CD4-positive, alpha-beta T cell treated with Interferon gamma for 1 hour (primary cell): Measurements from ENCODE around the gene CFAP299.

Experiments used
- DNase-seq: peaks from one replicate; pipeline ENCODE4 v3.0.0-alpha.2; 2020

CFAP299 gene

DNA sequence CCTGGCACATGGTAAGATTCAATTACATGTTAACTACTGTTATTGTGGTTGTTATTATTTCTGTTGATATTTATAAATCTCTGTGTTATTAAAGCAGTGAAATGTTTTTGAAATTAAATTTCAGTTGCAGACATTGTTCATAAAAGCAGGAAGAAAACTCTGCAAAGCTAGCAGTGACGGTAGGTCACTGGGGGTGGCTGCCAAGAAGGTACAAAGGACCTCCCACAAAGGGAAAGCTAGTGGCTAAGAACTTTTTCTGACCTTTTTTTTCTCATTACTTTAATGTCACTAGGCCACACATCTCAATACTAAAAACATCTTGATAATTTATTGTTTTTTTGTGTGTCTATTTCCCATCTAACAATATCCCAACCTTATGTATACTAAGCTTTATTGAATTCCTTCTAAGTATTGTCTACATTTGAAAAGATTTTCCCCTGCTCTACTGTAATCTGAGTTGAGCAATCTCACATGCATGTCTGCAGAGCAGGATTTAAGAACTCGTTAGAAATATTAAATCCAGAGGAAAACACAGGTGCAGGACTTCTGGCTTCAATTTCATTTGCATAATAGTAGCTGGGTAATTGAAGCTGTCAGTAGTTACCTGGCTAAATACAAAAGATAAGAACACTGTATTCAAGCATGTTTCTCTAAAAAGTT is 197.3 kb downstream of the CFAP299 start:
- DNase-seq, result no peak

GRCh38 chr4:80535551-80535950 is 200.0 kb downstream of the CFAP299 start:
- DNase-seq, result no peak

DNA sequence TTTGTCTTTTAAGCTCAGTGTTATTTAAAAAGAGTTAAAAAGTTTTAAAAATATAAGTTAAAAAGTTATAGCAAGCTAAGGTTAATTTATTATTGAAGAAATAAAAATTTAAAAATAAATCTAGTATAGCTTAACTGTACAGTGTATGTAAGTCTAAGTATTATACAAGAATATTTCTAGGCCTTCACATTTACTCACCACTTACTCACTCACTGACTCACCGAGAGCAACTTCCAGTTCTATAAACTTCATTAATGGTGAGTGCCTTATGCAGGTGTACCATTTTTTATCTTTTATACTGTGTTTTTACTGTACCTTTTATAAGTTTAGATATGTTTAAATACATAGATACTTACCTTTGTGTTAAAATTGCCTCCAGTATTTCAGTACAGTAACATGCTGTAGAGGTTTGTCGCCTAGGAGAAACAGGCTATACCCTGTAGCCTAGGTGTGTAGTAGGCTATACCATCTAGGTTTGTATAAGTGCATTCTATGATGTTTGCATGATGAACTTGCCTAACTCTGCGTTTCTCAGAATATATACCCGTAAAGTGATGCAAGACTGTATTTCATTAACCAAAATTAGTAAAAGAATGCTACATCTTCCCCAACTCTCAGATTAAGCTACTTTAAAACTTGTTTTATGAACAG is 202.9 kb downstream of the CFAP299 start:
- DNase-seq, result no peak

DNA sequence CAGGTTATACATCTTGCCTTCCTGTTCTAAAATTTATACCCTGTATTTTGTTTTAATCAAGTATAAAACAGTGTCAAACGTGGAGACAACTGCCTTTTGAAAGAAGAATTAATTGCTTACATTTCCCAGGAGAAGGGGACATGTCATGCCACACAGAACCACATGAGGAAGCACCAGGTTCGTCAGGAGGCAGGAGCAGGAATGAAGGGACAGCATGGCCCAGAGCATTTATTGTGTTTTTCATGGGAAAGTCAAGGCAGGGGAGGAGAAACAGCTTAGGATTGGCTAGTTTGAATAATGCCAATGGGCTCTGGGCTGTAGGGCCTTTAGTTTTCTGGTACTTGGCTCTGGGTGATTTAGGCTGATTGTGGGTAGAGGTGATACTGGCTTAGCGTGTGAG is 203.7 kb downstream of the CFAP299 start:
- no peak for DNase-seq

DNA sequence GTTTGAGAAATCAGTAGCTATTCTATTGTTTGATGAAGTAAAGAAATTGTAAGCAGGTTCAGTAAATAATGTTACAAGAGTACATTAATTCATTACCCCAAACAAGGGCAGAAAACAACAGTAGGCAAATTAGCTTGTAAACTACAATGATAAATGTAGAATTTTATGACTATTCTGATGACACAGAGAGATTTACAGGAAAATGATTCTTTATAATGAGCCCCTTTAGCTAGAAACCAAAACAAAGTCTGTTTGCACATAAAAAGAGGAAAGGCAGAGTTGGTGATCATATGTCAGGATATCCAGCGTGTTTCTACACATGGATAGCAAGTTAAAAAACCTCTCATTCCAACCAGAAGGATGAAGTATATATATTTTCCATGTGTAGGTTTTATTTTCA is 204.8 kb downstream of the CFAP299 start:
- DNase-seq, result no peak

- no peak for DNase-seq
These were observed 205.4 kb downstream of the CFAP299 start for GRCh38 chr4:80540785-80541469.

DNA sequence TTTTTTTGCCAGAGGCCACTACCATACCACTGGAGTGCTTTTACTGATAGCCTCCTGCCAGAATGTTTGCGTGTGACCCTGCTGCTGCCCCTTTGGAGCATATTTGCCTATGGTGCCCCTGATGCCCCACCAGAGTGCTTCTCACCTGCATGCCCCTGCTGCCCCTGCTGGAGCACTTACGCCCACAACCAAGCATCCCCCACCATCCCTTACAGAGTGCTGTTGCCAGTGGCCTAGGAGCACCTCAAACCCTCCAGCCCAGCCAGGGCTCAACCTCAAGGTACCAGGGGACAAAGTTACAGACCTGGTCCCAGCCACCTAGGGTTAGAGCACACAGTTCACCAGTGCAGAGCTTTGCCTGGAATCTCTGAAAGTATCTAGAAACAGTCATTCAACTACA is 207.2 kb downstream of the CFAP299 start:
- DNase-seq, result no peak

DNA sequence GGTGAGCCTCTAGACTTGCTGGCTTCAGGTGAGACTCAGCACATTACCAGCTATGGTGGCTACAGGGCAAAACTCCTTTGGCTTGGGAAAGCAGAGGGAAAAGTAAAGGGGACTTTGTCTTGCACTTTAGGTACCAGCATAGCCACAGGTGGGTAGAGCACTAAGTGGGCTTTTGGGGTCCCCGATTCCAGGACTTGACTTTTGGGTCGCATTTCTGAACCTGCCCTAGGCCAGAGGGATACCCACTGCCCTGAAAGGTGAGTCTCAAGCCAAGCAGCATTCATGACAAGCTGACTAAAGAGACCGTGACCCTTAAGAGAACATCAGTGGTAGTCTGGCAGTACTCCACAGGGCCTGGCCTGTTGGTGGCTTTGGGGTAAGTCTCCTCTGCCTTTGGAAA is 224.8 kb downstream of the CFAP299 start:
- DNase-seq, result no peak

GRCh38 chr4:80566203-80566872 is 230.8 kb downstream of the CFAP299 start:
- DNase-seq, result no peak

DNA sequence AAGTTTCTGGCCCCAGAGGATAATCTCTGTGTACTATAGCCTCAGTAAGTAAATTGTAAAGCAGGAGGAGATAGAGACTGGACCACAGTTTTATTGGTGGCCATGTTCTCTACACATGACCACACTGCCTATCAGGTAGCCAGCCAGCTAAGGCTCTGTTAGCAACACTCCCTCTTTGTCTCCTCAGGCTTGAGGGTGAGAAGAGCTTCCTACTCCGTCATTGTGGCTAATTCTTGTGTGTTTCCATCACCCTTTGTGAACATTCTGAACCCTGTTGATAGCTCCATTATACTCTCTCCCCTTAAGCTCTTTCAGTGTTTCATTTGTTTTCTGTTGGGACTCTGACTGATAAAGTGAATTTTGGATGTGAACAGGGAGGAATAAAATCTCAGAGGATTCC is 233.4 kb downstream of the CFAP299 start:
- no peak for DNase-seq

DNA sequence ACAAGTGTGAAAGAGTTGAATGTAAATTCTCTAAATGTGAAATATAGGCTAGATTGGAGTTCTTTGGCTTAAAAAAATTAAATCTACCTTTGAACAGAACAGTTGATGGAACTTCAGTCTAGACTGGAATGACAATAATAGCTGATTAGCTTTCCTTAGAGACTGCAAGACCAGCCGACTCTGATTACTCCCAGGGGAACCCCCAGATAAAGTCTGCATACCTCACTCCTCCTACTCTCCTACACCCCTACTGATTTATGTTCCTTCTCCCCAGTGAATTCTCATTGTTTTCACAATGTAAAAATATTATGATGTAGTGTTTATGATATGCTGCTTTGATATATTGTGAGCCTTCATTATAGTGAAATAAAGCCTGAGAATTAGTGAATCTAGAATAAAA is 241.3 kb downstream of the CFAP299 start:
- no peak for DNase-seq

DNA sequence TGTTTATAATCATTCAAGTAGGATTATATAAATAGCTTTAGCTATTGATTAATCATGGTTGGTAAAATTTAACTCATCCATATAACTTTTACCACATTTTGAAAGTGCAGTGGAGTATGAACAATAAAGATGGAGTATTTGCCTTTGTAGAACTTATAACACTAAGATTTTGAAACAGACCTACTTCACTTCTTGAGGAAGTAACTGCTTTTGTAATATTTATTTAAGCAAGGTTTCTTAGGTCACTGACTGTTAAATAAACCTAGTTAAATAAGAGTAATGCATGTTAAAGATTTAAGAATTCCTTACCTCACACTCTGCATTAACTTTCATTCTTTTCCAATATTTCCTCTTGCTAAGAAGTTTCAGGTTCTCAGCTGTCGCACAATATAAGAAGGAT is 242.5 kb downstream of the CFAP299 start:
- DNase-seq, result no peak

DNA sequence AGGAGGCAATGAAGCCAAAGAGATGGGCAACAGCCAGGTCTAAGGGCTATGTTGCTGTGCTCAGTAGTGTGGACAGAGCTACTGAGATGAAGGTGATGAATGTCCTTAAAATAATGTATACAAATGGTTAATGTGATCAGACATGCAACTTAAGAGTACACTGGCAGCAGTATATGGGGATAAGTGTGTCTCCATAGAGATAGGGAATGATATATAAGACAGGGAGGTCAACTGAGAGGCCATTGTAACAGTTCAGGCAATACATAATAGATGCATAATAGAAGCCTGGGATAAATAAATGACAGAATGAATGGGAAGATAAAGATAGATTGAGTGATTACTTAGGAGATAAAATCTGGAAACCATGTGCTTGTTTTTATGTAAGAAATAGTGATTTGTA is 250.0 kb downstream of the CFAP299 start:
- DNase-seq, result no peak

DNA sequence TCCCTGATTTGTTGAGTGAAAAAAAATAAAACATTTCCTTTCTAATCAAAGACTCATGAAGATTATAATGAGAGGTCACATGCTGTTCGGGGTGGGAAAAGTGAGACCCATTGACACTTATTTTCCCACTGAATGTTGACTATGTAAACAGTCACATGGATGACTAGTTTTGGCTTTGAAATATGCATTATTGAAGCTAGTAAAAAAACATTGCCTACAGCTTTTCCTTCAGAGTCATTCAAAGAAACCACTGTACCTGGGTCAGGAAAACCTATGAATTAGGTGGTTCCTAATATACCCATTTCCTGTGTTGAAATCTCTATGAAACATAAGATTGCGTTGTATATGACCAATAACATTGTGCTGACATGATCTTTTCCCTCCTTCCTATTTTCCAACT is 251.2 kb downstream of the CFAP299 start:
- no peak for DNase-seq

DNA sequence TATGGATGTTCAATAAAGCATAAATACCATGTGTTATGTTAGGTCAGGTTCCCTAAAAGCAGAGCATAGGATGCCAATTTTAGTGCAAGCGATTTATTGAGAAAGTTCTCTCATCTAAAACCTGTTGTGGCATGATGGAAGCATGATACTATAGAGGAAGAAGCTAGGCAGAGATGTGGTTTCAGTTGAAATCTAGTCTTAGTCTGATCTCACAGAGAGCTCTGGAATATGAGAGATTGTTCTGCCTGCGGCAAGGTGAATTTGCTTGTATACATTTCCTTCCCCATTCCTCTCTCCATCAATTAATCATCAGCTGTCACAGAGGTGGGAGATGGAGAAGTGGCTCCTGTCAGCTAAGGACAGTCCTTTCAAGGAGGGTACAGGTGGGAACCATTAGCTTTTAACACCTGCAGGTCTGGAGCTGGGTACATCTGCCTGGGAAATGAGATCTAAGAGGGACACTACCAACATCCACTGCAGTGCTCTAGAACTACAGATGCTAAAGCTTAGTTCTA is 252.4 kb downstream of the CFAP299 start:
- DNase-seq, result no peak

DNA sequence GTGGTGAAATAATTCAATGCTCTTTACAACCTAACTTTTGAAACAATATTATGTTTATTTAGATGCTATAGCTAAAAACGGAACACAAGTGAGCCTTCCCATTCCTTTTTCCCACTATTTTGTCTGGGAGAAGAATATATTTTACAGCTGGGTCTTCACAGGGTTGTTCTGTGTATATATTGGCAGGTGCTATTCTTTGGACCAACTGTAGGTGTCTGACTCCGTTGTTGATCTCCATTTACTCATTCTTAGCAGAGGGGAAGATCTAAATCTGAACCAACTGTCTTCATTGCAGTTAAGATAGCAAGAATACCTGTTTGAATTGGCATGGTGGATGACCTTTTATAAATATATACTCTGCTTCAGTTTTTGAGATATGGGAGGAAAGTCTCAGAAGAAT is 257.4 kb downstream of the CFAP299 start:
- DNase-seq, result no peak

DNA sequence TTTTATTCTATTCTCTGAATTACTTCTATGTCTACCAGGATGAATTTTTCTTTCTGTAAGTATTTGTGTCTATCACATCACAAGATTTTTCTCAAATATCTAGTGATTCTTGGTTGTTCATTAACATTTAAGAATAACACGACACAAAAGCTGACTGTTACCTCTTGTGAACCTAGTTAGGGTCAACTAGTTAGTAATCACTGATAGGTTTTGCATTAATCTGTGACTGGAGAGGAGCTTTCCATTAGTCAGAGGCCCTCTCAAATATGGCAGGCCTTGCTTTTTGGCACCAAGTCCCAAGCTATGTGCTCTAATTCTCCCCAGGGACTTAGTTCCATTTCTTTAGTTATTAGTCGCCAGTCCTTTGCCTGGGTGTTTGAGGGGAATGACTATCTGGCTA is 259.2 kb downstream of the CFAP299 start:
- DNase-seq, result no peak

GRCh38 chr4:80608281-80608980 is 272.9 kb downstream of the CFAP299 start:
- DNase-seq, result no peak

DNA sequence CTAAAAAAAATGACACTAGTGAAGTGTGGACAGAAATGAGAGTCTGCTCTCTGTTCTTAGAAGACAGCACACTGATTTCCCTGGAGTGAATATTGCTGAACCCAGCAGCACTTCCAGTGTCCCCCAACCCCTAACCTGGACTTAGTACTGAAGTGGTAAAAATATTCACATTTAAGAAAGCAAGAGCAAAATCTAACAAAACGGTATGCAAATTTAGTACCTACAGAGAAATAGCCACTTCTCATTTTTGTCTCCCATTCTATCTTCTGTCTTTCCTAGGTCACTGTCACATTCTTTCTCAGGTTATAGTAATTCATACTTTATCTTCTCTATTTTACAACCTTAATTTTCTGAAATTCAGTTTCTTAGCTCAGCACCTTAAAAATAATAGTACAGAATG is 274.7 kb downstream of the CFAP299 start:
- DNase-seq, result no peak

DNA sequence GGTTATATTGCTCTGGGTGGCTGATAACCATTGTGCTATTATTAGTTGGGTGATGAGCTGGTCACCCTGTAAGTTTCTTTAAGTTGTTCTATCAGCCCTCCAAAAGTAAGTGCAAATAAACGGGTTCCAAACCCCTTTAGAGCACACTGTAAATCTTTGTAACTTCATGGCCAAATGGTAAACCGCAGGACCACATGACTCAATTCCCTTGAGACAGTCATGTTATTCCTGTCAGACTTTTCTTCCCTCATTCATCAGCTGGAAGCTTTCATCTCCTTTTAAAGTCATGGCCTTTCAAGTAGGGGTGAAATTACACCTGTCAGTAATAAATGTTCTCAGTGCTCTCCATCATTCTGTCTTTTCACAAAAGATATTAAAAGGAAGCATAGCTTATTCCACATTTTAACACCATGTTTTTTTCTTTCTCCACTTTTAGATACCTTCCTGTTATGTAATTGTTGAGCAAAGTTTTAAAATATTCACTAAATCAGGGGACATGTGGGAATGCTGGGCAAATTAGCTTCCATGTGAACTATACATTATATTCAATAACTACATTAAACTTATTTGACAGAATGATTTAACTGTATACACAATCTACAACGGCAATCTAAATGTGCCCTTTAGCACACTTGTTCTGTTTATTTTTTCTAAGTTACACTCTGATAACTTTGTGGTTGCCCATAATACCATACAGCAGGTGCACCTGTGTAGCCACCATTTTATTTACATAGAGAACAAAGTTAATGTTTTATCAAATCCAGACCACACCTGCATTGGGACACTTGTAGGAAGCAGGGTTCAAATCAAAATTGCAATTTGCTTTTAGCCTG is 275.5 kb downstream of the CFAP299 start:
- DNase-seq, result no peak

DNA sequence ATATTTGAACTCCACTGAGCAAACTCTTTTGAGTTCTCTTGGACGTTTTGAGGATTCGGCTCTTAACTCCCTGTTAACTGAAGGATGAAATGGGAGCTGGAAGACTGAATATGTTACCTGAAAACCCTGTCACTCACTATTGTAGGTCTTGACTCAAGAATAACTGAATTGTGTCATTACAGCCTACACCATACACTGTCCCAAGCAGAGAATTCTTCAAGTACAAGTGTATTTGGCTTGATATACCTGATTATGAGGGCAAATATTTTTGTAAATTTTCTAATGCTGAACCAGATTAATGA is 276.1 kb downstream of the CFAP299 start:
- DNase-seq, result no peak

GRCh38 chr4:80613470-80613869 is 277.9 kb downstream of the CFAP299 start:
- DNase-seq, result no peak
